ENCODE data around the gene GP1BB. TPM values are rescaled to one million over a fixed set of nuclear protein-coding genes. Genes with fewer than 3 reads are reported as not detected.

The GP1BB gene
- total and polyA plus RNA-seq, 2 donors (not counting 3 experiments of a cell fraction or from before 2014, with no cell fraction given) = 1.7 to 6.2 TPM

GRCh38 chr22:19691721-19692341 is 31.5 kb upstream of the GP1BB start:
- dilution Hi-C loops (cut with MboI; ENCODE audit: extremely low pct_ligation_motif_present, low sequenced_read_pairs) = no loop called here
- Histone ChIP-seq H2AFZ (ENCODE audit: low read depth, low read length) (peak overlapping the region; percentile 58), H3K27ac (ENCODE audit: insufficient read depth, low read depth, low read length) (no peak overlapping the region), H3K9me1 (replicated peaks; ENCODE audit: control insufficient read depth, extremely low read depth, insufficient read depth, low read length) (no peaks in the 10 kb centered on the region), H3K4me3 (replicated peaks in 1 of 3; ENCODE audit: insufficient read depth in 1 of 3, low read depth in 1 of 3, low read length in 3 of 3) (no peak overlapping the region), H3K9me3 (replicated peaks; ENCODE audit: control insufficient read depth, insufficient read depth, low read length) (no peaks in the 10 kb centered on the region), H3K4me2 (ENCODE audit: insufficient read depth, low read length) (peak overlapping the region; percentile 34), H3K79me2 (ENCODE audit: control insufficient read depth, insufficient read depth, low read length) (no peaks in the 10 kb centered on the region), H4K20me1 (replicated peaks; ENCODE audit: control insufficient read depth, extremely low read depth, insufficient read depth, low read length) (no peaks in the 10 kb centered on the region), H3K36me3 (ENCODE audit: control insufficient read depth in 2 of 2, extremely low read depth in 1 of 2, insufficient read depth in 2 of 2, low read length in 2 of 2) (no peaks in the 10 kb centered on the region), H3K27me3 (ENCODE audit: control insufficient read depth in 2 of 2, insufficient read depth in 2 of 2, low read length in 2 of 2) (peaks cover 0 to 1% of the 10 kb centered on the region in 2 experiments), H3K9ac (replicated peaks; ENCODE audit: extremely low read depth, insufficient read depth, low read length) (no peak overlapping the region), H3K4me1 (ENCODE audit: control insufficient read depth, extremely low read depth, insufficient read depth, low read length) (peaks cover 6% of the 10 kb centered on the region)
- no TSS peak for BruUV-seq (replicated peaks)
- POLR2A ChIA-PET = no interaction called here
- TF ChIP-seq MYC (IDR thresholded peaks at IDR 0.05; ENCODE audit: low read depth, low read length) (no peak), JUN (IDR thresholded peaks at IDR 0.05; ENCODE audit: borderline replicate concordance, insufficient read depth, insufficient read length, low read depth) (no peak)
- TF ChIP-seq, protein P1, sequence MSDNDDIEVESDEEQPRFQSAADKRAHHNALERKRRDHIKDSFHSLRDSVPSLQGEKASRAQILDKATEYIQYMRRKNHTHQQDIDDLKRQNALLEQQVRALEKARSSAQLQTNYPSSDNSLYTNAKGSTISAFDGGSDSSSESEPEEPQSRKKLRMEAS (IDR thresholded peaks at IDR 0.05; ENCODE audit: insufficient read depth, insufficient read length) = no peak
- peak; percentile 35 for DNase-seq (ENCODE audit: low read depth, low spot score)
- FAIRE-seq = peak; percentile 78
- intact Hi-C loops (cut with micrococcal nuclease) = no loop called here
- CTCF ChIA-PET = interaction anchor here (1.0 to 1.3 kb wide), 3 partner anchors 12 to 62 kb away, joined by 4 to 7 read pairs (median 4); no protein-coding TSS in a partner anchor

GRCh38 chr22:19693581-19693980 is 29.8 kb upstream of the GP1BB start:
- Histone ChIP-seq H3K9me3 (replicated peaks; ENCODE audit: control insufficient read depth, insufficient read depth, low read length) (no peaks in the 10 kb centered on the region), H3K79me2 (ENCODE audit: control insufficient read depth, insufficient read depth, low read length) (no peaks in the 10 kb centered on the region), H3K9ac (replicated peaks; ENCODE audit: extremely low read depth, insufficient read depth, low read length) (no peak overlapping the region), H3K36me3 (ENCODE audit: control insufficient read depth in 2 of 2, extremely low read depth in 1 of 2, insufficient read depth in 2 of 2, low read length in 2 of 2) (no peaks in the 10 kb centered on the region), H2AFZ (ENCODE audit: low read depth, low read length) (no peak overlapping the region), H3K27ac (ENCODE audit: insufficient read depth, low read depth, low read length) (no peak overlapping the region), H3K27me3 (ENCODE audit: control insufficient read depth in 2 of 2, insufficient read depth in 2 of 2, low read length in 2 of 2) (no peaks in the 10 kb centered on the region), H3K4me1 (ENCODE audit: control insufficient read depth, extremely low read depth, insufficient read depth, low read length) (peaks cover 6% of the 10 kb centered on the region), H3K4me2 (ENCODE audit: insufficient read depth, low read length) (no peak overlapping the region), H3K9me1 (replicated peaks; ENCODE audit: control insufficient read depth, extremely low read depth, insufficient read depth, low read length) (no peaks in the 10 kb centered on the region), H4K20me1 (replicated peaks; ENCODE audit: control insufficient read depth, extremely low read depth, insufficient read depth, low read length) (no peaks in the 10 kb centered on the region), H3K4me3 (replicated peaks in 1 of 3; ENCODE audit: insufficient read depth in 1 of 3, low read depth in 1 of 3, low read length in 3 of 3) (no peak overlapping the region)
- BruUV-seq (replicated peaks) = no TSS peak
- POLR2A ChIA-PET = no interaction called here
- TF ChIP-seq FOS (IDR thresholded peaks at IDR 0.05; ENCODE audit: borderline replicate concordance, insufficient read depth, low read length) (no peak), CTCF (IDR thresholded peaks at IDR 0.05; ENCODE audit: extremely low read depth in 1 of 2, insufficient read depth in 1 of 2, low read depth in 1 of 2, low read length in 2 of 2) (no peak), POLR2A (IDR thresholded peaks at IDR 0.05; ENCODE audit: low read depth, low read length) (no peak), GATA2 (IDR thresholded peaks at IDR 0.05; ENCODE audit: insufficient read depth, insufficient read length, low read depth, low read length) (no peak), MYC (IDR thresholded peaks at IDR 0.05; ENCODE audit: low read depth, low read length) (no peak), JUN (IDR thresholded peaks at IDR 0.05; ENCODE audit: borderline replicate concordance, insufficient read depth, insufficient read length, low read depth) (no peak), POLR2AphosphoS5 (IDR thresholded peaks at IDR 0.05; ENCODE audit: insufficient read depth, low read depth, low read length) (no peak), EZH2 (IDR thresholded peaks at IDR 0.05; ENCODE audit: borderline replicate concordance, low read depth, low read length, severe bottlenecking) (no peak)
- TF ChIP-seq, protein P1 (IDR thresholded peaks at IDR 0.05; ENCODE audit: insufficient read depth, insufficient read length) = no peak
- CTCF ChIA-PET = no interaction called here
- no peak for FAIRE-seq
- dilution Hi-C loops (cut with MboI; ENCODE audit: extremely low pct_ligation_motif_present, low sequenced_read_pairs) = no loop called here
- DNase-seq (ENCODE audit: low read depth, low spot score) = no peak
- intact Hi-C loops (cut with micrococcal nuclease) = no loop called here

All from endothelial cell of umbilical vein (primary cell).